Measurements from ENCODE around the gene TMEM217.

The TMEM217 gene

GRCh38 chr6:37238381-37238780, 19.6 kb downstream of the TMEM217 start:
- TF ChIP-seq POLR2AphosphoS5 (IDR thresholded peaks at IDR 0.05; ENCODE audit: low read depth, low read length) (no peak), REST (IDR thresholded peaks at IDR 0.05; ENCODE audit: insufficient read depth in 1 of 2, low read depth in 2 of 2, low read length in 2 of 2) (no peak), FOXP2 (optimal IDR thresholded peaks at IDR 0.05; ENCODE audit: borderline replicate concordance, extremely low read depth, extremely low read length, insufficient read depth) (no peak), SIN3A (IDR thresholded peaks at IDR 0.05; ENCODE audit: borderline replicate concordance, insufficient read depth, low read length) (no peak), TAF1 (IDR thresholded peaks at IDR 0.05; ENCODE audit: borderline replicate concordance, insufficient read depth, low read length) (no peak)

GRCh38 chr6:37237789-37238188, 20.2 kb downstream of the TMEM217 start:
- TF ChIP-seq TAF1 (IDR thresholded peaks at IDR 0.05; ENCODE audit: borderline replicate concordance, insufficient read depth, low read length) (no peak), REST (IDR thresholded peaks at IDR 0.05; ENCODE audit: insufficient read depth in 1 of 2, low read depth in 2 of 2, low read length in 2 of 2) (no peak), POLR2AphosphoS5 (IDR thresholded peaks at IDR 0.05; ENCODE audit: low read depth, low read length) (no peak), SIN3A (IDR thresholded peaks at IDR 0.05; ENCODE audit: borderline replicate concordance, insufficient read depth, low read length) (no peak), FOXP2 (optimal IDR thresholded peaks at IDR 0.05; ENCODE audit: borderline replicate concordance, extremely low read depth, extremely low read length, insufficient read depth) (no peak)

- TF ChIP-seq SIN3A (IDR thresholded peaks at IDR 0.05; ENCODE audit: borderline replicate concordance, insufficient read depth, low read length) (no peak), TAF1 (IDR thresholded peaks at IDR 0.05; ENCODE audit: borderline replicate concordance, insufficient read depth, low read length) (no peak), REST (IDR thresholded peaks at IDR 0.05; ENCODE audit: insufficient read depth in 1 of 2, low read depth in 2 of 2, low read length in 2 of 2) (no peak), FOXP2 (optimal IDR thresholded peaks at IDR 0.05; ENCODE audit: borderline replicate concordance, extremely low read depth, extremely low read length, insufficient read depth) (no peak), POLR2AphosphoS5 (IDR thresholded peaks at IDR 0.05; ENCODE audit: low read depth, low read length) (no peak)
Observed at GRCh38 chr6:37236921-37237320, 21.0 kb downstream of the TMEM217 start.

DNA sequence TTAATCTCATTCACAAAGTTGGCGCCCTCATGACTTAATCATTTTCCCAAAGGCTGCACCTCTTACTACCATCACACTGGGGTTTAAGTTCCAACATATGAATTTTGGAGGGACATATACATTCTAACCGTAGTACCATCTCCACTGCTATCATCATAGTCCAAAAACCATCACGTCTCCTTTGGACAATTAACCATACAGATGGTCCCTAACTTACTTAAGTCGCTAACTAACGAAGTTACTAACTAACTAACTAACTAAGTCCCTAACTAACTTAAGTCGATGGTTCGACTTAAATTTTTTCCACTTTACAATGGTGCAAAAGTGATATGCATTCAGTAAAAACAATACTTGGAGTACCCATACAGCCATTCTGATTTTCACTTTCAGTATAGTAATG, 24.4 kb downstream of the TMEM217 start:
- TF ChIP-seq POLR2AphosphoS5 (IDR thresholded peaks at IDR 0.05; ENCODE audit: low read depth, low read length): no peak
- TF ChIP-seq SIN3A (IDR thresholded peaks at IDR 0.05; ENCODE audit: borderline replicate concordance, insufficient read depth, low read length): no peak
- TF ChIP-seq REST (IDR thresholded peaks at IDR 0.05; ENCODE audit: insufficient read depth in 1 of 2, low read depth in 2 of 2, low read length in 2 of 2): no peak
- no peak for TF ChIP-seq FOXP2 (optimal IDR thresholded peaks at IDR 0.05; ENCODE audit: borderline replicate concordance, extremely low read depth, extremely low read length, insufficient read depth)
- TF ChIP-seq TAF1 (IDR thresholded peaks at IDR 0.05; ENCODE audit: borderline replicate concordance, insufficient read depth, low read length): no peak
